22Rv1 (cell line): ENCODE measurements around the gene ZFTA.

Experiments
- ZFX ChIP-seq: fragments of 450-650 bp; IDR thresholded peaks from 2 replicates; pipeline ENCODE4 v1.6.1; 2017; ENCODE audit warnings: antibody characterized with exemption, borderline replicate concordance
- TF ChIP-seq, protein P1 (sequence below): fragments of 450-650 bp; IDR thresholded peaks from 2 replicates; pipeline ENCODE4 v1.5.1; 2017; ENCODE audit warnings: mild to moderate bottlenecking

DNA sequence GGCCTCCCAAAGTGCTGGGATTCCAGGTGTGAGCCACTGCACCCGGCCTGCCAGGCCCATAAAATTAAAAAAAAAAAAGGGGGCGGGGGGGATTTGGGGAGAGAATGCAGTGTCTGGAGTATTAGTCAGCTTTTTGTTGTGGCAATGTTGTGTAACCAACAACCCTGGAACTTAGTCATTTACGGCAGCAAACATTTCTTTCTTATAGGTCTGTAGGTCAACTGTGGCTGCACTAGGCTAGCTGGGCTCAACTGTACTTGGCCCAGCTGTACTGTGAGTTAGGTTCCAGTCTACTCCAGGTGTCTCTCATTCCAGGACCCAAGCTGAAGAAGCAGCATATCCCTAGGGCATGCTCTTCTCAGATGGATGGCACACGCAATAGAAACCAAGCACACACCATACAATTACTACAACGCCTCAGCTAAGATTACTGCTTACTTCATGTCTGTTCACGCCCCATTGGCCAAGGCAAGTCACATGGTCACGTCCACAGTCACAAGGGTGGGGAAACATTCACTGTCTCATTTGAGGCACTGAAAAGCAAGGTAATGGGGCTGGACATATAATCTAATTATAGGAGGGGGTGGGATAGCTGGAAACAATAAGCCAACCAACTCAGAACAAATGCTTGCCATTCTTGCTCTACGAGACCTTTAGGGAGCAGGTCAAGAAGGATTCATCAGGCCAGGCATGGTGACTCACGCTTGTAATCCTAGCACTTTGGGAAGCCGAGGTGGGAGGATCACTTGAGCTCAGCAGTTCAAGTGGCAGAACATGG, 34.3 kb upstream of the ZFTA start:
- TF ChIP-seq, protein P1, sequence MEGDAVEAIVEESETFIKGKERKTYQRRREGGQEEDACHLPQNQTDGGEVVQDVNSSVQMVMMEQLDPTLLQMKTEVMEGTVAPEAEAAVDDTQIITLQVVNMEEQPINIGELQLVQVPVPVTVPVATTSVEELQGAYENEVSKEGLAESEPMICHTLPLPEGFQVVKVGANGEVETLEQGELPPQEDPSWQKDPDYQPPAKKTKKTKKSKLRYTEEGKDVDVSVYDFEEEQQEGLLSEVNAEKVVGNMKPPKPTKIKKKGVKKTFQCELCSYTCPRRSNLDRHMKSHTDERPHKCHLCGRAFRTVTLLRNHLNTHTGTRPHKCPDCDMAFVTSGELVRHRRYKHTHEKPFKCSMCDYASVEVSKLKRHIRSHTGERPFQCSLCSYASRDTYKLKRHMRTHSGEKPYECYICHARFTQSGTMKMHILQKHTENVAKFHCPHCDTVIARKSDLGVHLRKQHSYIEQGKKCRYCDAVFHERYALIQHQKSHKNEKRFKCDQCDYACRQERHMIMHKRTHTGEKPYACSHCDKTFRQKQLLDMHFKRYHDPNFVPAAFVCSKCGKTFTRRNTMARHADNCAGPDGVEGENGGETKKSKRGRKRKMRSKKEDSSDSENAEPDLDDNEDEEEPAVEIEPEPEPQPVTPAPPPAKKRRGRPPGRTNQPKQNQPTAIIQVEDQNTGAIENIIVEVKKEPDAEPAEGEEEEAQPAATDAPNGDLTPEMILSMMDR = no peak
- TF ChIP-seq ZFX = no peak
